Right cardiac atrium (tissue), 5 donors: ENCODE results near the gene ZSWIM5. TPM values are rescaled to one million over a fixed set of nuclear protein-coding genes. Genes with fewer than 3 reads are reported as not detected.
"Not testable (repeated sequence)": the region's sequence is repeated elsewhere in the genome, so short reads cannot be mapped to it uniquely, and the experiment has no call there.

Experiments used
- ATAC-seq, 2 donors: fragments of 200-7000 bp; cut with Tn5 transposase; one replicate each; pipeline versions ENCODE4 v1.8.0 to v1.9.1; 2020; ENCODE audit warnings: moderate library complexity in 2 of 2, mild to moderate bottlenecking in 1 of 2
- DNase-seq, 3 donors: peaks; one replicate each; pipeline ENCODE4 v3.0.0-alpha.2; 2020
- H3K27ac ChIP-seq: one replicate; pipeline ENCODE4 v1.5.1; 2013; ENCODE audit warnings: mild to moderate bottlenecking, low read length, control low read depth, moderate library complexity
- H3K27me3 ChIP-seq: one replicate; pipeline ENCODE4 v1.6.1; 2013; ENCODE audit not compliant: control insufficient read depth, insufficient read depth
- H3K4me1 ChIP-seq: one replicate; pipeline ENCODE4 v1.6.1; 2013; ENCODE audit warnings: low read length; ENCODE audit not compliant: control insufficient read depth, insufficient read depth
- H3K4me3 ChIP-seq: one replicate; pipeline ENCODE4 v1.5.1; 2013; ENCODE audit warnings: low read length, control low read depth
- H3K9me3 ChIP-seq: one replicate; pipeline ENCODE4 v1.6.1; 2013; ENCODE audit warnings: low read length; ENCODE audit not compliant: control insufficient read depth
- WGBS: extraction: QIAGEN DNeasy Blood & Tissue Kit; methylation state at CpG from one replicate; pipeline ENCODE4 v1.1.7; 2013; 5-methylcytosine and 5-hydroxymethylcytosine counted together
- intact Hi-C, 4 donors: fragments of 100-400 bp; cut with DNase I; formaldehyde crosslinking; loops; one replicate each; pipeline versions ENCODE4 v1.11.0 to v1.14.0; 2022 to 2023
- polyA plus RNA-seq: library from polyadenylated mRNA; stranded (reverse); fragments of 200-250 nt; gene quantifications from one replicate; pipeline ENCODE4 v1.2.3, GENCODE V29; 2013
- total RNA-seq, 4 donors: library from RNA; stranded (reverse); fragmentation: NEBNext Ultra II Directional; extraction: Animal tissue kit (Norgen Biotek cat#: 25700); gene quantifications; one replicate each; pipeline ENCODE4 v1.2.1, GENCODE V29; 2021
- donor health status: healthy with polysubstance abuse.
- donor health status: DM: no; HTN: yes; CAD: no.
- donor health status: DM: no; HTN: no; CAD: no.
- donor health status: DM: no; HTN: yes; CAD: no; lungs with severe emphysema.
- donor health status: DM: yes; HTN: yes; CAD: no.

ZSWIM5 gene
- total and polyA plus RNA-seq, 5 donors = 0.68 to 2.2 (median 1.8) TPM

- WGBS = 98% methylated on average over 2 of the region's 2 CpGs
- H3K27ac ChIP-seq, ATAC-seq: not testable (repeated sequence)
Observed at GRCh38 chr1:45164307-45164706, 42.1 kb downstream of the ZSWIM5 start.

GRCh38 chr1:45163111-45163510 is 43.3 kb downstream of the ZSWIM5 start:
- H3K4me1 ChIP-seq, H3K9me3 ChIP-seq, intact Hi-C loops, H3K27ac ChIP-seq, ATAC-seq, H3K4me3 ChIP-seq, DNase-seq, H3K27me3 ChIP-seq: not testable (repeated sequence)
- 95% methylated on average over 3 of the region's 3 CpGs for WGBS

More at GRCh38 chr1:45164307-45164706, 42.1 kb downstream of the ZSWIM5 start:
- intact Hi-C loops, H3K4me3 ChIP-seq, DNase-seq, H3K4me1 ChIP-seq, H3K9me3 ChIP-seq, H3K27me3 ChIP-seq: not testable (repeated sequence)

GRCh38 chr1:45162041-45163035 is 44.1 kb downstream of the ZSWIM5 start:
- DNase-seq, H3K9me3 ChIP-seq, H3K27ac ChIP-seq, H3K4me3 ChIP-seq, H3K4me1 ChIP-seq, intact Hi-C loops, H3K27me3 ChIP-seq, ATAC-seq: not testable (repeated sequence)
- WGBS = 88% methylated on average over 14 of the region's 14 CpGs

GRCh38 chr1:45155957-45156356 is 50.4 kb downstream of the ZSWIM5 start:
- H3K27ac ChIP-seq = no peak overlapping the region
- H3K4me3 ChIP-seq = no peak overlapping the region
- H3K27me3 ChIP-seq = no peaks in the 10 kb centered on the region
- H3K4me1 ChIP-seq = no peaks in the 10 kb centered on the region
- intact Hi-C loops = no loop called here
- DNase-seq = no peak
- no peak for ATAC-seq
- no peaks in the 10 kb centered on the region for H3K9me3 ChIP-seq

GRCh38 chr1:45155423-45155822 is 51.0 kb downstream of the ZSWIM5 start:
- no peak overlapping the region for H3K4me3 ChIP-seq
- intact Hi-C loops = no loop called here
- DNase-seq (no peak), ATAC-seq (no peak)
- WGBS = 96% methylated on average over 7 of the region's 7 CpGs
- no peaks in the 10 kb centered on the region for H3K4me1 ChIP-seq
- no peak overlapping the region for H3K27ac ChIP-seq
- H3K27me3 ChIP-seq = no peaks in the 10 kb centered on the region
- no peaks in the 10 kb centered on the region for H3K9me3 ChIP-seq

GRCh38 chr1:45152126-45152525 is 54.3 kb downstream of the ZSWIM5 start:
- intact Hi-C loops = no loop called here
- DNase-seq (no peak), ATAC-seq (no peak)
- Histone ChIP-seq H3K27ac (no peak overlapping the region), H3K27me3 (no peaks in the 10 kb centered on the region), H3K4me3 (no peak overlapping the region), H3K9me3 (no peaks in the 10 kb centered on the region), H3K4me1 (no peaks in the 10 kb centered on the region)
- WGBS = 74% methylated on average over 3 of the region's 3 CpGs

GRCh38 chr1:45148209-45148825 is 58.1 kb downstream of the ZSWIM5 start:
- H3K4me3 ChIP-seq = no peak overlapping the region
- 93% methylated on average over 1 of the region's 1 CpG for WGBS
- ATAC-seq (no peak), DNase-seq (no peak)
- H3K9me3 ChIP-seq = no peaks in the 10 kb centered on the region
- intact Hi-C loops = no loop called here
- no peak overlapping the region for H3K27ac ChIP-seq
- H3K27me3 ChIP-seq = no peaks in the 10 kb centered on the region
- H3K4me1 ChIP-seq = no peaks in the 10 kb centered on the region

GRCh38 chr1:45146833-45147232 is 59.6 kb downstream of the ZSWIM5 start:
- no peak for ATAC-seq
- DNase-seq = no peak

GRCh38 chr1:45141247-45142003 is 65.0 kb downstream of the ZSWIM5 start:
- no peaks in the 10 kb centered on the region for H3K4me1 ChIP-seq
- DNase-seq = no peak
- no peaks in the 10 kb centered on the region for H3K27me3 ChIP-seq
- intact Hi-C loops = no loop called here
- no peak overlapping the region for H3K27ac ChIP-seq
- no peak for ATAC-seq
- H3K4me3 ChIP-seq = no peak overlapping the region
- 81% methylated on average over 4 of the region's 4 CpGs for WGBS
- no peaks in the 10 kb centered on the region for H3K9me3 ChIP-seq

More at GRCh38 chr1:45146833-45147232, 59.6 kb downstream of the ZSWIM5 start:
- no peaks in the 10 kb centered on the region for H3K9me3 ChIP-seq
- H3K4me1 ChIP-seq = no peaks in the 10 kb centered on the region
- intact Hi-C loops = no loop called here
- WGBS = 81% methylated on average over 2 of the region's 2 CpGs
- H3K4me3 ChIP-seq = no peak overlapping the region
- H3K27ac ChIP-seq = no peak overlapping the region
- H3K27me3 ChIP-seq = no peaks in the 10 kb centered on the region

- no peak for DNase-seq
- 92% methylated on average over 2 of the region's 2 CpGs for WGBS
Observed at GRCh38 chr1:45136984-45137383, 69.4 kb downstream of the ZSWIM5 start.

GRCh38 chr1:45135316-45135715 is 71.1 kb downstream of the ZSWIM5 start:
- Histone ChIP-seq H3K9me3 (no peaks in the 10 kb centered on the region), H3K4me3 (no peak overlapping the region), H3K27ac (no peak overlapping the region), H3K4me1 (no peaks in the 10 kb centered on the region), H3K27me3 (no peaks in the 10 kb centered on the region)
- intact Hi-C loops = no loop called here
- DNase-seq (no peak), ATAC-seq (no peak)
- 80% methylated on average over 1 of the region's 1 CpG for WGBS

More at GRCh38 chr1:45136984-45137383, 69.4 kb downstream of the ZSWIM5 start:
- intact Hi-C loops = no loop called here
- no peaks in the 10 kb centered on the region for H3K4me1 ChIP-seq
- no peak overlapping the region for H3K4me3 ChIP-seq
- H3K27ac ChIP-seq = no peak overlapping the region
- no peaks in the 10 kb centered on the region for H3K9me3 ChIP-seq
- no peak for ATAC-seq
- no peaks in the 10 kb centered on the region for H3K27me3 ChIP-seq
